GM10248 (cell line): ENCODE data around the gene HTT.

Source experiments
- CTCF ChIA-PET: fragments of 300-600 bp; sonication (Branson Sonifier 250); formaldehyde crosslinking; extraction: SDS; loops from one replicate; lab custom pipeline; 2021; ENCODE audit warnings: antibody characterized with exemption; lab: Yijun Ruan, JAX
- POLR2A ChIA-PET: fragments of 350-650 bp; sonication (Branson Sonifier 250); formaldehyde crosslinking; extraction: SDS; loops from one replicate; lab custom pipeline; 2020; ENCODE audit warnings: antibody characterized with exemption; lab: Yijun Ruan, JAX
- DNase-seq: peaks from one replicate; pipeline ENCODE4 v3.0.0; 2012; ENCODE audit errors: extremely low spot score
- TF ChIP-seq, protein P1 (sequence below): IDR thresholded peaks from 2 replicates; pipeline ENCODE4 v1.5.1; 2012; ENCODE audit warnings: mild to moderate bottlenecking, low read depth; ENCODE audit errors: extremely low read depth, missing control alignments, control extremely low read depth

The HTT gene

DNA sequence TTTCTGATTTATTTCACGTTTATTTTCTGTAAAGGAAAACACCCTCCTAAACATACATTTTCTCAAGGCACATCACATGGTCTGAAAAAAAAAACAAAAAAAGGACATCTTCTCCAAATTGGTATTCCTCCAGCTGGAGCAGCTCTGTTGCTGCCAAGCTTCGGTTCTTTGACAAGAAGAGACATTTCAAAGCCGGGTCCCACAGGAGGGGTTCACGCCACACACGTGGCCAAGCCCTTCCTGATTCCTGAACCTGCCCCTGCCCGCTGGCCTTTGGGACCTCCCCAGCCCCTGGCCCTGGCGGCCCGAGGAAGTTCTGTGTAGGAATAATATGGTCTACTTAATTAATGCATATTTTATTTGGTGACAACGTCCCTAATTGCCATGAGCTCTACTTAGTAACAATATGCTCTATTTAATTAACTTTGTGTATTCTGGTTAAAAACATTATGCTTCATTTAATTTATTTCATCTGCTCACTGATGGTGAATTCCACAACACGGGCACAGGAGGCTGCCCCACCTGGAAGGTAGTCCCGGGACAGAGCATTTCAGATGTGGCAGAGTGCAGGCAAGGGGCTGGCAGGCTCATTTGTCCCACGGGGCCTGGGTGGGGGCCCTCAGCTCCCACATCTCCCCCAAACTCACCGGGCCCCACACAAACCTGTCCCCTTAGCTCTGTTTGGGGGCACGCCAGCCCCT lies 212.9 kb downstream of the HTT start:
- ChIA-PET POLR2A (no interaction called here), CTCF (no interaction called here)
- TF ChIP-seq, protein P1, sequence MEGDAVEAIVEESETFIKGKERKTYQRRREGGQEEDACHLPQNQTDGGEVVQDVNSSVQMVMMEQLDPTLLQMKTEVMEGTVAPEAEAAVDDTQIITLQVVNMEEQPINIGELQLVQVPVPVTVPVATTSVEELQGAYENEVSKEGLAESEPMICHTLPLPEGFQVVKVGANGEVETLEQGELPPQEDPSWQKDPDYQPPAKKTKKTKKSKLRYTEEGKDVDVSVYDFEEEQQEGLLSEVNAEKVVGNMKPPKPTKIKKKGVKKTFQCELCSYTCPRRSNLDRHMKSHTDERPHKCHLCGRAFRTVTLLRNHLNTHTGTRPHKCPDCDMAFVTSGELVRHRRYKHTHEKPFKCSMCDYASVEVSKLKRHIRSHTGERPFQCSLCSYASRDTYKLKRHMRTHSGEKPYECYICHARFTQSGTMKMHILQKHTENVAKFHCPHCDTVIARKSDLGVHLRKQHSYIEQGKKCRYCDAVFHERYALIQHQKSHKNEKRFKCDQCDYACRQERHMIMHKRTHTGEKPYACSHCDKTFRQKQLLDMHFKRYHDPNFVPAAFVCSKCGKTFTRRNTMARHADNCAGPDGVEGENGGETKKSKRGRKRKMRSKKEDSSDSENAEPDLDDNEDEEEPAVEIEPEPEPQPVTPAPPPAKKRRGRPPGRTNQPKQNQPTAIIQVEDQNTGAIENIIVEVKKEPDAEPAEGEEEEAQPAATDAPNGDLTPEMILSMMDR, result no peak
- DNase-seq, result no peak

DNA sequence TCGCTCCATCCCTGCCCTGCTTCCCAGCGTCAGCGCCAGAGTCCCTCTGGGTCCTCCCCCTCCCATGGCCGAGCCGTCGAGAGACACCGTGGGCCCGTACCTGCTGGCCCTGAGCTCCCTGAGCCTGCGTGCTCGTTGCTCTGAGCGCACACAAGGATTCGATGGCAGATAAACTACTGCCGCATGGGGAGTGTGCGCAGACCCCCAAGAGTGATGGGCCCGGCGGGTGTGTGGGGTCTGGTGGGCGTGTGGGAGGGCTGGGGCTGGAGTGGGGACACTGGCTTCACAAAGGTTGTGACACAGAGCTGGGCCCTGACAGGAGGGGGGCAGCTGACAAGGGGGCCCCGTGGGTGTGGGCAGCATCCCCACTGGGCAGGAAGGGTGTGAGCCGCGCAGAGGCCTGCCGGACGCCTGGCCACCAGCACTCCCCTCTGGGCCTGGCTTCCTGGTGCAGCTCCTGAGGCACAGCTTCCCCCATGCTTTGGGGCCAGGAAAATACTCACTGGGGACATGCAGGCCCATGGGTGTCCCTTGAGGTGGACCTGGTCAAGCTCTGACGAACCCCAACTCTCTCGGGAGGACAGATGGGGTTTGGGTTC lies 213.6 kb downstream of the HTT start:
- DNase-seq, result no peak
- TF ChIP-seq, protein P1, result no peak
- CTCF ChIA-PET, result no interaction called here
- POLR2A ChIA-PET, result no interaction called here

DNA sequence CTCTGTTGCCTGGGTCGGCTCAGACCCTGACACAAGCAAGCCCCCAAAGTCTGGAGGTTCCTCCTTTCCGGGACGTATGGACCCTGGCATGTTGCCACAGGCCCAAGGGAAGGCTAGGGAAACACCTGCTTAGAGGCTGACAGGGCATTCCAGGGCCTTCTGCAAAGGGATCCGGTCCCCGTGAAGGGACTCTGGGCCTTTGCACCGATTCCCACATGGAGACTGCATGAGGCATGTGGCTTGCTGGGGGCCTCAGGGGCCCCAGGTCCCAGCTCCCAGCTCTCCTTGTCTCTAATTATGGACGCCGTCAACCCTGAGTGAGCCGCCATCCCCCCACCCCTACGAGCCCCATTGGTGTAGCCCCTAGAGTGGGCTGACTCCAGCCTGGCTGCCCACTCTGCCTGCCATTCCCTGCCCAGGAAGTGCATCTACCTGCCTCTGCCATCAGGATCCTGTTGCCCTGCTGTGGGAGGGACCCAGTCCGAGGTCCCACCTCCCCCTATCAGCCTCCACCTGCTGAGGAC lies 214.2 kb downstream of the HTT start:
- ChIA-PET POLR2A (no interaction called here), CTCF (no interaction called here)
- TF ChIP-seq, protein P1, result no peak
- no peak for DNase-seq

DNA sequence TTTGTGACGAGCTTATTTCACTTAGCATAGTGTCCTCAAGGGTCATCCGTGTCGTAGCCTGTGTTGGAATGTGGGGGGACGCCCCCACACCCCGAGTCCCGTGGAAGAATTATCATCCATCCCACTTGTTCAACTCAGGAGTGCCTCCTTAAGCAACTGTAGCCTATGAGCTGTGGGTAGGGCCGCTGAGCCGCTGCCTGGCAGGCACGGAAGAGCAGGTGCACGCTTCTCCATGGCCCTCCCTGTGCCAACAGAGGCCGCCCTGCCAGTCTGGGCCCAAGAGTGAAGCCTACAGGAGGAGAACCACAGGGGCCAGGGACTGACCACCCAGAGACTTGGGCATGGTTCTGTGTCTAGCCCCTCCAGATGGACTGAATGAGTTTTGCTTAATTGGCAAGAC lies 216.0 kb downstream of the HTT start:
- ChIA-PET POLR2A (no interaction called here), CTCF (no interaction called here)
- TF ChIP-seq, protein P1, result no peak
- no peak for DNase-seq

DNA sequence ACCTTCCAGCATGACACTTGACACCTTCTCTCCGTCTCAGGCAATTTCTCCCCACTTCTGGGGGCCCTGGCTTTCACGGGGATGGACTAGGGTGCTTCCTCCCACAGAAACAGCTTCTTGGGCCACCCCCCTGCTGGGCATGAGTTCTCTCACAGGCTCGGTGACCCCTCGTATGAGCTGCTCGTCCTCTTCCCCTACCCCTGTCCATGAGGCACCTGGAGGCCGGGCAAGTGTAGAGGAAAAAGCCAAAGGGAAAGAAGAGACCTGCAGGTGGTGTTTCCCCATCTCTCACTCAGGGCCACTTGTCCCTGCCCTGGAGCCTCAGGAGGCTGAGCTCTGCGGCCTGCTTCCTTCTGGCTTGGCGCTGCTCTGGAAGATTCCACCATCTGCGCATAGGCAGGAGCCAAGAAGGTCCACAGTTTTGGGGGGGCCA lies 216.4 kb downstream of the HTT start:
- TF ChIP-seq, protein P1, result no peak
- POLR2A ChIA-PET, result no interaction called here
- CTCF ChIA-PET, result no interaction called here
- no peak for DNase-seq

DNA sequence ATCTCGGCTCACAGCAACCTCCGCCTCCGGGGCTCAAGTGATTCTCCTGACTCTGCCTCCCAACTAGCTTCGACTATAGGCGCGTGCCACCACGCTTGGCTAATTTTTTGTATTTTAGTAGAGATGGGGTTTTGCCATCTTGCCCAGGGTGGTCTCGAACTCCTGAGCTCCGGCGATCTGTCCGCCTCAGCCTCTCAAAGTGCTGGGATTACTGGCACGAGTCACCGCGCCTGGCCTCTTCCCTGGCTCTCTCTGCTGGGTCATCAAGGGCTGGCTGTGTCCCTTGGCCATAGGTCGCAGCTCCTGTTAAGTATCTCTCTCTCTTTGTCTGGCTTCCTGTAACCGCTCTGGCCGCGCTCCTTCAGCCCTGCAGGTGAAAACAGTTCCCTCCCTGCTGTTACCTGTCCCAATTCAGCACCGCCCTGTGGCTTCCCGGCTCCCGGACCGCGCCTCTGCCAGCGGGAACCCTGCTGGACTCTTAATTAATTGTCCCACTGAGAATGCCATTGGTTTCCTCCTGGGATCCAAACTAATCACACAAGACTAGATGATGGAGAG lies 217.0 kb downstream of the HTT start:
- ChIA-PET POLR2A (no interaction called here), CTCF (no interaction called here)

More for the DNA sequence above, 217.0 kb downstream of the HTT start:
- TF ChIP-seq, protein P1, result no peak
- DNase-seq, result no peak
